ENCODE data around the gene LRIG2. TPM values are rescaled to one million over a fixed set of nuclear protein-coding genes. Genes with fewer than 3 reads are reported as not detected.
A peak's percentile ranks its signal among the peaks of the same experiment; 100 is the strongest.

Gene LRIG2
- total and polyA plus RNA-seq, 2 experiments from 2014 or later = 10.0 to 40.4 TPM

- TF ChIP-seq, protein P1, sequence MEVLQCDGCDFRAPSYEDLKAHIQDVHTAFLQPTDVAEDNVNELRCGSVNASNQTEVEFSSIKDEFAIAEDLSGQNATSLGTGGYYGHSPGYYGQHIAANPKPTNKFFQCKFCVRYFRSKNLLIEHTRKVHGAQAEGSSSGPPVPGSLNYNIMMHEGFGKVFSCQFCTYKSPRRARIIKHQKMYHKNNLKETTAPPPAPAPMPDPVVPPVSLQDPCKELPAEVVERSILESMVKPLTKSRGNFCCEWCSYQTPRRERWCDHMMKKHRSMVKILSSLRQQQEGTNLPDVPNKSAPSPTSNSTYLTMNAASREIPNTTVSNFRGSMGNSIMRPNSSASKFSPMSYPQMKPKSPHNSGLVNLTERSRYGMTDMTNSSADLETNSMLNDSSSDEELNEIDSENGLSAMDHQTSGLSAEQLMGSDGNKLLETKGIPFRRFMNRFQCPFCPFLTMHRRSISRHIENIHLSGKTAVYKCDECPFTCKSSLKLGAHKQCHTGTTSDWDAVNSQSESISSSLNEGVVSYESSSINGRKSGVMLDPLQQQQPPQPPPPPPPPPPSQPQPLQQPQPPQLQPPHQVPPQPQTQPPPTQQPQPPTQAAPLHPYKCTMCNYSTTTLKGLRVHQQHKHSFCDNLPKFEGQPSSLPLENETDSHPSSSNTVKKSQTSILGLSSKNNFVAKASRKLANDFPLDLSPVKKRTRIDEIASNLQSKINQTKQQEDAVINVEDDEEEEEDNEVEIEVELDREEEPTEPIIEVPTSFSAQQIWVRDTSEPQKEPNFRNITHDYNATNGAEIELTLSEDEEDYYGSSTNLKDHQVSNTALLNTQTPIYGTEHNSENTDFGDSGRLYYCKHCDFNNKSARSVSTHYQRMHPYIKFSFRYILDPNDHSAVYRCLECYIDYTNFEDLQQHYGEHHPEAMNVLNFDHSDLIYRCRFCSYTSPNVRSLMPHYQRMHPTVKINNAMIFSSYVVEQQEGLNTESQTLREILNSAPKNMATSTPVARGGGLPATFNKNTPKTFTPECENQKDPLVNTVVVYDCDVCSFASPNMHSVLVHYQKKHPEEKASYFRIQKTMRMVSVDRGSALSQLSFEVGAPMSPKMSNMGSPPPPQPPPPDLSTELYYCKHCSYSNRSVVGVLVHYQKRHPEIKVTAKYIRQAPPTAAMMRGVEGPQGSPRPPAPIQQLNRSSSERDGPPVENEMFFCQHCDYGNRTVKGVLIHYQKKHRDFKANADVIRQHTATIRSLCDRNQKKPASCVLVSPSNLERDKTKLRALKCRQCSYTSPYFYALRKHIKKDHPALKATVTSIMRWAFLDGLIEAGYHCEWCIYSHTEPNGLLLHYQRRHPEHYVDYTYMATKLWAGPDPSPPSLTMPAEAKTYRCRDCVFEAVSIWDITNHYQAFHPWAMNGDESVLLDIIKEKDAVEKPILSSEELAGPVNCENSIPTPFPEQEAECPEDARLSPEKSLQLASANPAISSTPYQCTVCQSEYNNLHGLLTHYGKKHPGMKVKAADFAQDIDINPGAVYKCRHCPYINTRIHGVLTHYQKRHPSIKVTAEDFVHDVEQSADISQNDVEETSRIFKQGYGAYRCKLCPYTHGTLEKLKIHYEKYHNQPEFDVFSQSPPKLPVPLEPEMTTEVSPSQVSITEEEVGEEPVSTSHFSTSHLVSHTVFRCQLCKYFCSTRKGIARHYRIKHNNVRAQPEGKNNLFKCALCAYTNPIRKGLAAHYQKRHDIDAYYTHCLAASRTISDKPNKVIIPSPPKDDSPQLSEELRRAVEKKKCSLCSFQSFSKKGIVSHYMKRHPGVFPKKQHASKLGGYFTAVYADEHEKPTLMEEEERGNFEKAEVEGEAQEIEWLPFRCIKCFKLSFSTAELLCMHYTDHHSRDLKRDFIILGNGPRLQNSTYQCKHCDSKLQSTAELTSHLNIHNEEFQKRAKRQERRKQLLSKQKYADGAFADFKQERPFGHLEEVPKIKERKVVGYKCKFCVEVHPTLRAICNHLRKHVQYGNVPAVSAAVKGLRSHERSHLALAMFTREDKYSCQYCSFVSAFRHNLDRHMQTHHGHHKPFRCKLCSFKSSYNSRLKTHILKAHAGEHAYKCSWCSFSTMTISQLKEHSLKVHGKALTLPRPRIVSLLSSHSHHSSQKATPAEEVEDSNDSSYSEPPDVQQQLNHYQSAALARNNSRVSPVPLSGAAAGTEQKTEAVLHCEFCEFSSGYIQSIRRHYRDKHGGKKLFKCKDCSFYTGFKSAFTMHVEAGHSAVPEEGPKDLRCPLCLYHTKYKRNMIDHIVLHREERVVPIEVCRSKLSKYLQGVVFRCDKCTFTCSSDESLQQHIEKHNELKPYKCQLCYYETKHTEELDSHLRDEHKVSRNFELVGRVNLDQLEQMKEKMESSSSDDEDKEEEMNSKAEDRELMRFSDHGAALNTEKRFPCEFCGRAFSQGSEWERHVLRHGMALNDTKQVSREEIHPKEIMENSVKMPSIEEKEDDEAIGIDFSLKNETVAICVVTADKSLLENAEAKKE (CRISPR knock-in tag; IDR thresholded peaks at IDR 0.05) = no peak
- no peak for TF ChIP-seq NANOG (IDR thresholded peaks at IDR 0.05; ENCODE audit: borderline replicate concordance)
- TF ChIP-seq JUNB (IDR thresholded peaks at IDR 0.05; ENCODE audit: unreplicated experiment) = no peak
- TF ChIP-seq ZNF331 (CRISPR knock-in tag; IDR thresholded peaks at IDR 0.05; ENCODE audit: low read depth) = no peak
- TF ChIP-seq, protein P2, sequence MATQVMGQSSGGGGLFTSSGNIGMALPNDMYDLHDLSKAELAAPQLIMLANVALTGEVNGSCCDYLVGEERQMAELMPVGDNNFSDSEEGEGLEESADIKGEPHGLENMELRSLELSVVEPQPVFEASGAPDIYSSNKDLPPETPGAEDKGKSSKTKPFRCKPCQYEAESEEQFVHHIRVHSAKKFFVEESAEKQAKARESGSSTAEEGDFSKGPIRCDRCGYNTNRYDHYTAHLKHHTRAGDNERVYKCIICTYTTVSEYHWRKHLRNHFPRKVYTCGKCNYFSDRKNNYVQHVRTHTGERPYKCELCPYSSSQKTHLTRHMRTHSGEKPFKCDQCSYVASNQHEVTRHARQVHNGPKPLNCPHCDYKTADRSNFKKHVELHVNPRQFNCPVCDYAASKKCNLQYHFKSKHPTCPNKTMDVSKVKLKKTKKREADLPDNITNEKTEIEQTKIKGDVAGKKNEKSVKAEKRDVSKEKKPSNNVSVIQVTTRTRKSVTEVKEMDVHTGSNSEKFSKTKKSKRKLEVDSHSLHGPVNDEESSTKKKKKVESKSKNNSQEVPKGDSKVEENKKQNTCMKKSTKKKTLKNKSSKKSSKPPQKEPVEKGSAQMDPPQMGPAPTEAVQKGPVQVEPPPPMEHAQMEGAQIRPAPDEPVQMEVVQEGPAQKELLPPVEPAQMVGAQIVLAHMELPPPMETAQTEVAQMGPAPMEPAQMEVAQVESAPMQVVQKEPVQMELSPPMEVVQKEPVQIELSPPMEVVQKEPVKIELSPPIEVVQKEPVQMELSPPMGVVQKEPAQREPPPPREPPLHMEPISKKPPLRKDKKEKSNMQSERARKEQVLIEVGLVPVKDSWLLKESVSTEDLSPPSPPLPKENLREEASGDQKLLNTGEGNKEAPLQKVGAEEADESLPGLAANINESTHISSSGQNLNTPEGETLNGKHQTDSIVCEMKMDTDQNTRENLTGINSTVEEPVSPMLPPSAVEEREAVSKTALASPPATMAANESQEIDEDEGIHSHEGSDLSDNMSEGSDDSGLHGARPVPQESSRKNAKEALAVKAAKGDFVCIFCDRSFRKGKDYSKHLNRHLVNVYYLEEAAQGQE (IDR thresholded peaks at IDR 0.05; ENCODE audit: unreplicated experiment) = no peak
Observed at GRCh38 chr1:113086541-113086940, 13.5 kb downstream of the LRIG2 start (continued).

- Mint-ChIP-seq H3K4me3 (no peak overlapping the region), H3K4me1 (no peaks in the 10 kb centered on the region), H3K27ac (no peak overlapping the region), H3K9me3 (no peaks in the 10 kb centered on the region), H3K27me3 (ENCODE audit: insufficient read depth, low read depth, poor library complexity) (peaks cover 3% of the 10 kb centered on the region), H3K36me3 (ENCODE audit: low read depth) (peaks cover 25% of the 10 kb centered on the region)
- ATAC-seq = no peak
- no peak overlapping the region for H3K4me2 ChIP-seq
- no peak for DNase-seq (ENCODE audit: low spot score)
- H3K4me1 ChIP-seq (ENCODE audit: insufficient read depth) = no peaks in the 10 kb centered on the region
- H3K9me2 ChIP-seq (ENCODE audit: insufficient read depth) = no peaks in the 10 kb centered on the region
- TF ChIP-seq CREB1 (CRISPR knock-in tag; IDR thresholded peaks at IDR 0.05; ENCODE audit: low read depth) = no peak
- no peak for TF ChIP-seq JUNB (IDR thresholded peaks at IDR 0.05; ENCODE audit: unreplicated experiment)
- TF ChIP-seq NANOG (IDR thresholded peaks at IDR 0.05; ENCODE audit: borderline replicate concordance) = no peak
- TF ChIP-seq ZNF331 (CRISPR knock-in tag; IDR thresholded peaks at IDR 0.05; ENCODE audit: low read depth) = no peak
- TF ChIP-seq, protein P2 (IDR thresholded peaks at IDR 0.05; ENCODE audit: unreplicated experiment) = no peak
- peaks cover 19% of the 10 kb centered on the region for H4K20me1 ChIP-seq (replicated peaks; ENCODE audit: insufficient read depth)
- H3K36me3 ChIP-seq (ENCODE audit: insufficient read depth) = peaks cover 24% of the 10 kb centered on the region
- H3K79me2 ChIP-seq (replicated peaks; ENCODE audit: insufficient read depth) = peaks cover 92% of the 10 kb centered on the region
- no peaks in the 10 kb centered on the region for H3K27me3 ChIP-seq (ENCODE audit: insufficient read depth)
- H3K4me3 ChIP-seq = no peak overlapping the region
- no peaks in the 10 kb centered on the region for H3F3A ChIP-seq (replicated peaks; ENCODE audit: low read depth)
- H3K27ac ChIP-seq (ENCODE audit: low read depth) = peak overlapping the region; percentile 10; the same call in 1 of the 2 replicates
- no peak overlapping the region for H2AFZ ChIP-seq
Observed at GRCh38 chr1:113088972-113089371, 16.0 kb downstream of the LRIG2 start.
